ENCODE results near the gene PRR7. TPM values are rescaled to one million over a fixed set of nuclear protein-coding genes. Genes with fewer than 3 reads are reported as not detected.
A peak's percentile ranks its signal among the peaks of the same experiment; 100 is the strongest.

Gene PRR7
- total and polyA plus RNA-seq, 2 experiments from 2014 or later, result 7.6 to 9.7 TPM

- peaks cover 39% of the 10 kb centered on the region for H3K27me3 Mint-ChIP-seq (ENCODE audit: insufficient read depth, low read depth, poor library complexity)
- no peak overlapping the region for H3K4me2 ChIP-seq
- H2AFZ ChIP-seq, result no peak overlapping the region
- H4K20me1 ChIP-seq (replicated peaks; ENCODE audit: insufficient read depth), result no peaks in the 10 kb centered on the region; the same call in 1 of the 2 replicates
- no peak overlapping the region; the same call in 2 of the 3 replicates for H3K4me3 Mint-ChIP-seq
- no peaks in the 10 kb centered on the region for H3K9me2 ChIP-seq (ENCODE audit: insufficient read depth)
- DNase-seq (ENCODE audit: low spot score) (no peak), ATAC-seq (no peak)
- peaks cover 38% of the 10 kb centered on the region for H3K4me1 Mint-ChIP-seq
- H3K79me2 ChIP-seq (replicated peaks; ENCODE audit: insufficient read depth), result peaks cover 20% of the 10 kb centered on the region
- H3F3A ChIP-seq (replicated peaks; ENCODE audit: low read depth), result peaks cover 37% of the 10 kb centered on the region; the same call in 1 of the 2 replicates
- H3K4me1 ChIP-seq (ENCODE audit: insufficient read depth), result peaks cover 30% of the 10 kb centered on the region
- peaks cover 7% of the 10 kb centered on the region for H3K36me3 ChIP-seq (ENCODE audit: insufficient read depth)
- peaks cover 52% of the 10 kb centered on the region for H3K36me3 Mint-ChIP-seq (ENCODE audit: low read depth)
- peak overlapping the region; percentile 74 for H3K27ac ChIP-seq (ENCODE audit: low read depth)
- H3K9me3 Mint-ChIP-seq, result peaks cover 2% of the 10 kb centered on the region; the same call in 1 of the 3 replicates
- no peak for TF ChIP-seq CREB1 (CRISPR knock-in tag; IDR thresholded peaks at IDR 0.05; ENCODE audit: low read depth)
- no peak for TF ChIP-seq POLR2AphosphoS5 (IDR thresholded peaks at IDR 0.05; ENCODE audit: low read depth)
- no peak for TF ChIP-seq NANOG (IDR thresholded peaks at IDR 0.05; ENCODE audit: borderline replicate concordance)
- no peak for TF ChIP-seq JUNB (IDR thresholded peaks at IDR 0.05; ENCODE audit: unreplicated experiment)
- TF ChIP-seq, protein P1, sequence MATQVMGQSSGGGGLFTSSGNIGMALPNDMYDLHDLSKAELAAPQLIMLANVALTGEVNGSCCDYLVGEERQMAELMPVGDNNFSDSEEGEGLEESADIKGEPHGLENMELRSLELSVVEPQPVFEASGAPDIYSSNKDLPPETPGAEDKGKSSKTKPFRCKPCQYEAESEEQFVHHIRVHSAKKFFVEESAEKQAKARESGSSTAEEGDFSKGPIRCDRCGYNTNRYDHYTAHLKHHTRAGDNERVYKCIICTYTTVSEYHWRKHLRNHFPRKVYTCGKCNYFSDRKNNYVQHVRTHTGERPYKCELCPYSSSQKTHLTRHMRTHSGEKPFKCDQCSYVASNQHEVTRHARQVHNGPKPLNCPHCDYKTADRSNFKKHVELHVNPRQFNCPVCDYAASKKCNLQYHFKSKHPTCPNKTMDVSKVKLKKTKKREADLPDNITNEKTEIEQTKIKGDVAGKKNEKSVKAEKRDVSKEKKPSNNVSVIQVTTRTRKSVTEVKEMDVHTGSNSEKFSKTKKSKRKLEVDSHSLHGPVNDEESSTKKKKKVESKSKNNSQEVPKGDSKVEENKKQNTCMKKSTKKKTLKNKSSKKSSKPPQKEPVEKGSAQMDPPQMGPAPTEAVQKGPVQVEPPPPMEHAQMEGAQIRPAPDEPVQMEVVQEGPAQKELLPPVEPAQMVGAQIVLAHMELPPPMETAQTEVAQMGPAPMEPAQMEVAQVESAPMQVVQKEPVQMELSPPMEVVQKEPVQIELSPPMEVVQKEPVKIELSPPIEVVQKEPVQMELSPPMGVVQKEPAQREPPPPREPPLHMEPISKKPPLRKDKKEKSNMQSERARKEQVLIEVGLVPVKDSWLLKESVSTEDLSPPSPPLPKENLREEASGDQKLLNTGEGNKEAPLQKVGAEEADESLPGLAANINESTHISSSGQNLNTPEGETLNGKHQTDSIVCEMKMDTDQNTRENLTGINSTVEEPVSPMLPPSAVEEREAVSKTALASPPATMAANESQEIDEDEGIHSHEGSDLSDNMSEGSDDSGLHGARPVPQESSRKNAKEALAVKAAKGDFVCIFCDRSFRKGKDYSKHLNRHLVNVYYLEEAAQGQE (IDR thresholded peaks at IDR 0.05; ENCODE audit: unreplicated experiment), result no peak
- no peak for TF ChIP-seq CTCF (conservative IDR thresholded peaks at IDR 0.05; ENCODE audit: low read depth in 2 of 2)
- TF ChIP-seq STAT1 (IDR thresholded peaks at IDR 0.05; ENCODE audit: unreplicated experiment), result no peak
- no peak for TF ChIP-seq ZNF331 (CRISPR knock-in tag; IDR thresholded peaks at IDR 0.05; ENCODE audit: low read depth)
- TF ChIP-seq EZH2phosphoT487 (IDR thresholded peaks at IDR 0.05; ENCODE audit: unreplicated experiment), result no peak
- TF ChIP-seq, protein P2, sequence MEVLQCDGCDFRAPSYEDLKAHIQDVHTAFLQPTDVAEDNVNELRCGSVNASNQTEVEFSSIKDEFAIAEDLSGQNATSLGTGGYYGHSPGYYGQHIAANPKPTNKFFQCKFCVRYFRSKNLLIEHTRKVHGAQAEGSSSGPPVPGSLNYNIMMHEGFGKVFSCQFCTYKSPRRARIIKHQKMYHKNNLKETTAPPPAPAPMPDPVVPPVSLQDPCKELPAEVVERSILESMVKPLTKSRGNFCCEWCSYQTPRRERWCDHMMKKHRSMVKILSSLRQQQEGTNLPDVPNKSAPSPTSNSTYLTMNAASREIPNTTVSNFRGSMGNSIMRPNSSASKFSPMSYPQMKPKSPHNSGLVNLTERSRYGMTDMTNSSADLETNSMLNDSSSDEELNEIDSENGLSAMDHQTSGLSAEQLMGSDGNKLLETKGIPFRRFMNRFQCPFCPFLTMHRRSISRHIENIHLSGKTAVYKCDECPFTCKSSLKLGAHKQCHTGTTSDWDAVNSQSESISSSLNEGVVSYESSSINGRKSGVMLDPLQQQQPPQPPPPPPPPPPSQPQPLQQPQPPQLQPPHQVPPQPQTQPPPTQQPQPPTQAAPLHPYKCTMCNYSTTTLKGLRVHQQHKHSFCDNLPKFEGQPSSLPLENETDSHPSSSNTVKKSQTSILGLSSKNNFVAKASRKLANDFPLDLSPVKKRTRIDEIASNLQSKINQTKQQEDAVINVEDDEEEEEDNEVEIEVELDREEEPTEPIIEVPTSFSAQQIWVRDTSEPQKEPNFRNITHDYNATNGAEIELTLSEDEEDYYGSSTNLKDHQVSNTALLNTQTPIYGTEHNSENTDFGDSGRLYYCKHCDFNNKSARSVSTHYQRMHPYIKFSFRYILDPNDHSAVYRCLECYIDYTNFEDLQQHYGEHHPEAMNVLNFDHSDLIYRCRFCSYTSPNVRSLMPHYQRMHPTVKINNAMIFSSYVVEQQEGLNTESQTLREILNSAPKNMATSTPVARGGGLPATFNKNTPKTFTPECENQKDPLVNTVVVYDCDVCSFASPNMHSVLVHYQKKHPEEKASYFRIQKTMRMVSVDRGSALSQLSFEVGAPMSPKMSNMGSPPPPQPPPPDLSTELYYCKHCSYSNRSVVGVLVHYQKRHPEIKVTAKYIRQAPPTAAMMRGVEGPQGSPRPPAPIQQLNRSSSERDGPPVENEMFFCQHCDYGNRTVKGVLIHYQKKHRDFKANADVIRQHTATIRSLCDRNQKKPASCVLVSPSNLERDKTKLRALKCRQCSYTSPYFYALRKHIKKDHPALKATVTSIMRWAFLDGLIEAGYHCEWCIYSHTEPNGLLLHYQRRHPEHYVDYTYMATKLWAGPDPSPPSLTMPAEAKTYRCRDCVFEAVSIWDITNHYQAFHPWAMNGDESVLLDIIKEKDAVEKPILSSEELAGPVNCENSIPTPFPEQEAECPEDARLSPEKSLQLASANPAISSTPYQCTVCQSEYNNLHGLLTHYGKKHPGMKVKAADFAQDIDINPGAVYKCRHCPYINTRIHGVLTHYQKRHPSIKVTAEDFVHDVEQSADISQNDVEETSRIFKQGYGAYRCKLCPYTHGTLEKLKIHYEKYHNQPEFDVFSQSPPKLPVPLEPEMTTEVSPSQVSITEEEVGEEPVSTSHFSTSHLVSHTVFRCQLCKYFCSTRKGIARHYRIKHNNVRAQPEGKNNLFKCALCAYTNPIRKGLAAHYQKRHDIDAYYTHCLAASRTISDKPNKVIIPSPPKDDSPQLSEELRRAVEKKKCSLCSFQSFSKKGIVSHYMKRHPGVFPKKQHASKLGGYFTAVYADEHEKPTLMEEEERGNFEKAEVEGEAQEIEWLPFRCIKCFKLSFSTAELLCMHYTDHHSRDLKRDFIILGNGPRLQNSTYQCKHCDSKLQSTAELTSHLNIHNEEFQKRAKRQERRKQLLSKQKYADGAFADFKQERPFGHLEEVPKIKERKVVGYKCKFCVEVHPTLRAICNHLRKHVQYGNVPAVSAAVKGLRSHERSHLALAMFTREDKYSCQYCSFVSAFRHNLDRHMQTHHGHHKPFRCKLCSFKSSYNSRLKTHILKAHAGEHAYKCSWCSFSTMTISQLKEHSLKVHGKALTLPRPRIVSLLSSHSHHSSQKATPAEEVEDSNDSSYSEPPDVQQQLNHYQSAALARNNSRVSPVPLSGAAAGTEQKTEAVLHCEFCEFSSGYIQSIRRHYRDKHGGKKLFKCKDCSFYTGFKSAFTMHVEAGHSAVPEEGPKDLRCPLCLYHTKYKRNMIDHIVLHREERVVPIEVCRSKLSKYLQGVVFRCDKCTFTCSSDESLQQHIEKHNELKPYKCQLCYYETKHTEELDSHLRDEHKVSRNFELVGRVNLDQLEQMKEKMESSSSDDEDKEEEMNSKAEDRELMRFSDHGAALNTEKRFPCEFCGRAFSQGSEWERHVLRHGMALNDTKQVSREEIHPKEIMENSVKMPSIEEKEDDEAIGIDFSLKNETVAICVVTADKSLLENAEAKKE (CRISPR knock-in tag; IDR thresholded peaks at IDR 0.05), result no peak
- no peak for TF ChIP-seq ZNF114 (CRISPR knock-in tag; IDR thresholded peaks at IDR 0.05)
- TF ChIP-seq EZH2 (IDR thresholded peaks at IDR 0.05; ENCODE audit: low read depth, unreplicated experiment), result no peak
- TF ChIP-seq ETS1 (IDR thresholded peaks at IDR 0.05), result no peak
- no peak overlapping the region for H3K4me3 ChIP-seq
- H3K27me3 ChIP-seq (ENCODE audit: insufficient read depth), result no peaks in the 10 kb centered on the region
- peak overlapping the region; percentile 67 for H3K27ac Mint-ChIP-seq
These were observed 46.2 kb downstream of the PRR7 start for GRCh38 chr5:177492841-177493240.

Data from GM23338 (cell line).